IPS-15b (cell line): ENCODE measurements around the gene HEPACAM.

Source experiments
- H3K27me3 ChIP-seq: one replicate; pipeline ENCODE4 v1.6.1; 2013; ENCODE audit warnings: low read length; ENCODE audit not compliant: control insufficient read depth, insufficient read depth
- H3K36me3 ChIP-seq: one replicate; pipeline ENCODE4 v1.6.1; 2013; ENCODE audit warnings: low read length; ENCODE audit not compliant: control insufficient read depth, insufficient read depth
- H3K4me1 ChIP-seq: one replicate; pipeline ENCODE4 v1.6.1; 2013; ENCODE audit warnings: mild to moderate bottlenecking, low read length; ENCODE audit not compliant: control insufficient read depth, insufficient read depth
- H3K4me3 ChIP-seq: one replicate; pipeline ENCODE4 v1.5.1; 2013; ENCODE audit warnings: low read depth, low read length
- H3K9ac ChIP-seq: one replicate; pipeline ENCODE4 v1.6.1; 2013; ENCODE audit warnings: low read depth, mild to moderate bottlenecking, low read length
- H3K9me3 ChIP-seq: one replicate; pipeline ENCODE4 v1.6.1; 2013; ENCODE audit warnings: mild to moderate bottlenecking, low read length; ENCODE audit not compliant: control insufficient read depth, insufficient read depth

HEPACAM gene

GRCh38 chr11:124889191-124890091 lies 46.4 kb downstream of the HEPACAM start:
- Histone ChIP-seq H3K9ac (no peak overlapping the region), H3K27me3 (peaks cover 15% of the 10 kb centered on the region), H3K4me3 (no peak overlapping the region), H3K36me3 (no peaks in the 10 kb centered on the region), H3K9me3 (no peaks in the 10 kb centered on the region), H3K4me1 (peaks cover 4% of the 10 kb centered on the region)

DNA sequence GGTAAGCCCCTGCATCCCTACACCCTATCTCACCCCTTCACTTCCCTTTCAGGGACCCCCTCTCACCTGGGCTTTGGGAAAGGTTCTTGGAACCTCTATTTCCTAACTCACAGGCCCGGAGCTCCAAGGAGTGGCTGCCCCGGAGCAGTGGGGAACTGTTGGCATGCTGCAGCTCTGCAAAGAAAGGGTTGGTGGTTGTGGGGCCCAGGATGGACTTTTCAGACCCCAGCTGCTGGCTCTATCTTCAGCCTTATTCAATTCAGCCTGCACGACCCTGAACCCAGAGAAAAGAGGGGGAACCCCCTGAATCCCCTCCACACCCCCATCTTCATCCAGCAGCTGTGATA lies 48.2 kb downstream of the HEPACAM start:
- no peaks in the 10 kb centered on the region for H3K36me3 ChIP-seq
- peaks cover 15% of the 10 kb centered on the region for H3K27me3 ChIP-seq
- H3K4me1 ChIP-seq, result peaks cover 4% of the 10 kb centered on the region
- no peak overlapping the region for H3K9ac ChIP-seq
- H3K9me3 ChIP-seq, result no peaks in the 10 kb centered on the region
- H3K4me3 ChIP-seq, result no peak overlapping the region

GRCh38 chr11:124886978-124887666 lies 48.7 kb downstream of the HEPACAM start:
- H3K27me3 ChIP-seq, result peaks cover 12% of the 10 kb centered on the region
- H3K36me3 ChIP-seq, result no peaks in the 10 kb centered on the region
- H3K4me3 ChIP-seq, result no peak overlapping the region
- H3K4me1 ChIP-seq, result peaks cover 4% of the 10 kb centered on the region
- H3K9ac ChIP-seq, result no peak overlapping the region
- H3K9me3 ChIP-seq, result no peaks in the 10 kb centered on the region

GRCh38 chr11:124886476-124886875 lies 49.4 kb downstream of the HEPACAM start:
- Histone ChIP-seq H3K4me3 (no peak overlapping the region), H3K27me3 (peaks cover 12% of the 10 kb centered on the region), H3K9me3 (no peaks in the 10 kb centered on the region), H3K9ac (no peak overlapping the region), H3K4me1 (peaks cover under 1% of the 10 kb centered on the region), H3K36me3 (no peaks in the 10 kb centered on the region)

GRCh38 chr11:124884869-124885479 lies 50.9 kb downstream of the HEPACAM start:
- Histone ChIP-seq H3K27me3 (peaks cover 12% of the 10 kb centered on the region), H3K4me1 (no peaks in the 10 kb centered on the region), H3K4me3 (no peak overlapping the region), H3K9me3 (no peaks in the 10 kb centered on the region), H3K36me3 (no peaks in the 10 kb centered on the region), H3K9ac (no peak overlapping the region)

GRCh38 chr11:124884340-124884739 lies 51.5 kb downstream of the HEPACAM start:
- Histone ChIP-seq H3K27me3 (peaks cover 6% of the 10 kb centered on the region), H3K36me3 (no peaks in the 10 kb centered on the region), H3K4me1 (no peaks in the 10 kb centered on the region), H3K9ac (no peak overlapping the region), H3K9me3 (no peaks in the 10 kb centered on the region), H3K4me3 (no peak overlapping the region)

DNA sequence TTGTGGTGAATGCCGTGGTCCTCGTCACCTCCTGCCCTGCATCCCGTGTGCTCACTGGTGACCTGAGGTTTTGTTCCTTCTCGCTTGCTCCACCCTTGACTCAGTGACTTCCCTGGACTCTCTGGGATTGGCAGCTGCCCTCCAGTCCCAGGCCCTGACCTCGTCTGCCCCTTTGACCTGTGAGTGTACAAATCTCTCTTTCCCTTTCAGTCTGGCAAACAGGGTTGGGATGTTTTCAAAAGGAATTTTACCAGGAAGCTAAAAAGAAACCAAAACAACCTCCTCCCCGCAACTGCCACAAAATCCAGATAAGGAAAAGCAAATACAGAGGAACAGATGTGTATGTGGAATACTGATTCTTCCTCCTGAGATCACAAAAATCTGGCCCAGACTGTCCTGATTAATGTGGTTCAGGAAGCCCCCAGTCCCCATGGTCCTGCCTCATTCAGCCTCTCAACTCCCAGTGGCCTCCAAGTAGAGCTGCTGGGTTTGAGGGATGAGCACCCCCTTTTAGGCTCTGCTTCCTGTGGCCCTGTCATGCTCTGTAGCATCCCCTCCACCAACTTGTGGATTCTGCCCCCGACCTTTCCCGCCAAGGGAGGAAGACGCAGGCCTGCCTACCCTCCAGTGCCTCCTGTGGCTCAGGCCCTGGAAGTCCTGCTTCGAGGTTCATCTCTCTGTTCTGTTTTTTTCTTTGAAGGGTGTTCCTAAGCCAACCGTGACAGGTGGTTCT lies 53.3 kb downstream of the HEPACAM start:
- H3K4me3 ChIP-seq, result no peak overlapping the region
- no peaks in the 10 kb centered on the region for H3K9me3 ChIP-seq
- no peaks in the 10 kb centered on the region for H3K36me3 ChIP-seq
- no peak overlapping the region for H3K9ac ChIP-seq
- peaks cover 11% of the 10 kb centered on the region for H3K27me3 ChIP-seq
- peaks cover 4% of the 10 kb centered on the region for H3K4me1 ChIP-seq

DNA sequence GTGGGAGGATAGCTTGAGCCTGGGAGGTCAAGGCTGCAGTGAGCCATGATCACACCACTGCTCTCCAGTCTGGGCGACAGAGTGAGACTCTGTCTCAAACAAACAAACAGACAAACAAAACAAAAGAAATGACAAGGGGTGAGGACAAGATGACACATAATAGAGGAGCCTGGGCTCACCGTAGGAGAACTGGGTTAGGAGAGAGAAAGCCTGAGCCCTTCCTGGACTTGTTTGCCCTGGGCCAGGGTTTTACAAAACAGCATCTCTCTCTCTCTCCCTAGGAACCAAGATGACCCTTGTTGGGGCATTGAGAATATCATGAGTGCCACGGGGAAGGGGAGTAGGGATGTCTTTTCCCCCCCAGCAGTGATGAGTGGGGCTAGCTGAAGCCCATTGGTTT lies 54.9 kb downstream of the HEPACAM start:
- no peak overlapping the region for H3K9ac ChIP-seq
- no peak overlapping the region for H3K4me3 ChIP-seq
- no peaks in the 10 kb centered on the region for H3K36me3 ChIP-seq
- no peaks in the 10 kb centered on the region for H3K9me3 ChIP-seq
- peaks cover 4% of the 10 kb centered on the region for H3K4me1 ChIP-seq
- peaks cover 11% of the 10 kb centered on the region for H3K27me3 ChIP-seq

- H3K4me3 ChIP-seq, result no peak overlapping the region
- H3K9ac ChIP-seq, result no peak overlapping the region
- no peaks in the 10 kb centered on the region for H3K9me3 ChIP-seq
- no peaks in the 10 kb centered on the region for H3K36me3 ChIP-seq
- peaks cover 4% of the 10 kb centered on the region for H3K4me1 ChIP-seq
- peaks cover 17% of the 10 kb centered on the region for H3K27me3 ChIP-seq
Observed at GRCh38 chr11:124880290-124880611, 55.6 kb downstream of the HEPACAM start.

DNA sequence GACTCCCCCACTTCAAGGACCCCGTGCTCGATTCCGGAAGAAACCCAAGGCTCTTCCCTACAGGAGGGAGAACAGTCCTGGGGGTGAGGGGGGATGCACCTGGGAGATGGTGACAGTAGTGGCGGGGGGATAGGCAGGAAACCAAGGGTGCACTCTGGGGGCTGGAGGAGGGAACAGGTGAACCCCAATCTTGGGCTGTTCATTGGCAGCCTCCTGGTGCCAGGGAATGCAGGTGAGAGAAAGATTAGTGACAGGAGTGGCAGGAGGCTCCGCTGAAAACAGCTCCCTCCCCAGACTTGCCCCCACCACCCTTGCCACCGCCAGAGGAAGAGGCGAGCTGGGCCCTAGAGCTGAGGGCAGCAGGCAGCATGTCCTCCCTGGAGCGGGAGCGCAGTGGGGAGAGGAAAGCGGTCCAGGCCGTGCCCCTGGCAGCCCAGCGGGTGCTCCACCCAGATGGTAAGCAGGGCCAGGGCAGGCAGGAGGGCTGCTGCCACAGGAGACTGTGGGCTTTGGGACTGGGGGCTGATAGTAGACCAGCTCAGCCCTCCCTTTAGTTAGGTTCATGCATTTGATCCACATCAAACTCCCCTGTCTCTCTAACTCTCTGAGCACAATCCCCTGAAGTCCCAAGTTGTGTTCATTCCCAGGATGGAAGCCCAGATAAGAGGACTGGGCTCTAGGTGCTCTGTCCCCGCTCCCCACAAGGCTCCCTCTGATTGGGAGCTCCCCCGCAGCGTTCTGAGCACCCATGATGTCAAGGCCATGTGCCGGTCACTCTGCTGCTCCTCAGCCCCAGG lies 56.2 kb downstream of the HEPACAM start:
- peaks cover 4% of the 10 kb centered on the region for H3K4me1 ChIP-seq
- H3K9me3 ChIP-seq, result no peaks in the 10 kb centered on the region
- no peak overlapping the region for H3K9ac ChIP-seq
- H3K27me3 ChIP-seq, result peaks cover 23% of the 10 kb centered on the region
- H3K36me3 ChIP-seq, result no peaks in the 10 kb centered on the region
- H3K4me3 ChIP-seq, result no peak overlapping the region
